ENCODE data around the gene POLR2B.

DNA sequence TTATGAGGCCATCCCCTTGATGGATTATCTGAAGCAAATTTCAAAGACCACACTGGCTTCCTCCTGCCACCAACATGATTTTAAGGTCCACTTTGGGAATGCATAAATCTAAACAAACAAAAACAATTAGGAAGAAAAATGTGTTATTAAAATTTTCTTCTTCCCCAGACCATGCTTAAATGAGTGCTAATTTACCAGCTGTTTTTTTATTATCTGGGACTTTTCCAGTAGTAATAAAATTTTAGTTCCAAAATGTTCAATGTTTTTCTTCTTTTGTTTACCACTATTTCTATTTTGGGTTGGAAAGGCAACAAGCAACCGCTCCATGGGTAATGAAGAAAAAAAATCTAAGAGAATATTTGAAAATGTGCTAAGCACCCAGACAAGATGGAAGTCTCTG is 62.3 kb downstream of the POLR2B start:
- TF ChIP-seq, protein P1, sequence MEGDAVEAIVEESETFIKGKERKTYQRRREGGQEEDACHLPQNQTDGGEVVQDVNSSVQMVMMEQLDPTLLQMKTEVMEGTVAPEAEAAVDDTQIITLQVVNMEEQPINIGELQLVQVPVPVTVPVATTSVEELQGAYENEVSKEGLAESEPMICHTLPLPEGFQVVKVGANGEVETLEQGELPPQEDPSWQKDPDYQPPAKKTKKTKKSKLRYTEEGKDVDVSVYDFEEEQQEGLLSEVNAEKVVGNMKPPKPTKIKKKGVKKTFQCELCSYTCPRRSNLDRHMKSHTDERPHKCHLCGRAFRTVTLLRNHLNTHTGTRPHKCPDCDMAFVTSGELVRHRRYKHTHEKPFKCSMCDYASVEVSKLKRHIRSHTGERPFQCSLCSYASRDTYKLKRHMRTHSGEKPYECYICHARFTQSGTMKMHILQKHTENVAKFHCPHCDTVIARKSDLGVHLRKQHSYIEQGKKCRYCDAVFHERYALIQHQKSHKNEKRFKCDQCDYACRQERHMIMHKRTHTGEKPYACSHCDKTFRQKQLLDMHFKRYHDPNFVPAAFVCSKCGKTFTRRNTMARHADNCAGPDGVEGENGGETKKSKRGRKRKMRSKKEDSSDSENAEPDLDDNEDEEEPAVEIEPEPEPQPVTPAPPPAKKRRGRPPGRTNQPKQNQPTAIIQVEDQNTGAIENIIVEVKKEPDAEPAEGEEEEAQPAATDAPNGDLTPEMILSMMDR (conservative IDR thresholded peaks at IDR 0.05): no peak
- TF ChIP-seq EZH2 (IDR thresholded peaks at IDR 0.05; ENCODE audit: low read depth): no peak

All from PC-9 (cell line).